ENCODE data around the gene ITPR1. TPM values are rescaled to one million over a fixed set of nuclear protein-coding genes. Genes with fewer than 3 reads are reported as not detected.

Gene ITPR1
- total and polyA plus RNA-seq, 2 of the 4 experiments (the other 2 are of a cell fraction) = 1.8 to 5.7 TPM

GRCh38 chr3:4818986-4819693 lies 326.0 kb downstream of the ITPR1 start:
- intact Hi-C loops (cut with micrococcal nuclease) (no loop called here), dilution Hi-C loops (cut with HindIII; ENCODE audit: low sequenced_read_pairs, unreplicated experiment) (no loop called here), in situ Hi-C loops (cut with MboI; ENCODE audit: low sequenced_read_pairs) (no loop called here)
- no peak overlapping the region for H3K4me3 ChIP-seq (ENCODE audit: insufficient read depth, low read depth, low read length)
- H3K36me3 ChIP-seq (ENCODE audit: control insufficient read depth, insufficient read depth, low read length) = peaks cover 6% of the 10 kb centered on the region; the same call in 1 of the 2 replicates
- no peak overlapping the region for H2BK5ac ChIP-seq (ENCODE audit: low read depth, low read length, poor library complexity, severe bottlenecking)
- WGBS, 2 experiments (ENCODE audit: extremely low coverage in 2 of 2, insufficient read length in 1 of 2) = 94% methylated on average over 3 of the region's 12 CpGs; no CpG with 5 or more reads in 1 of the 2 experiments
- no peak overlapping the region for H4K91ac ChIP-seq (ENCODE audit: insufficient read depth, low read depth, low read length)
- no peaks in the 10 kb centered on the region; the same call in 1 of the 2 replicates for H3K9me1 ChIP-seq (ENCODE audit: insufficient read depth, low read length)
- H2BK120ac ChIP-seq (ENCODE audit: low read depth, low read length) = no peak overlapping the region
- no peak overlapping the region for H3K23ac ChIP-seq (ENCODE audit: low read depth, low read length)
- H3K14ac ChIP-seq (replicated peaks; ENCODE audit: low read depth, low read length) = no peak overlapping the region
- no peak overlapping the region for H3K4me2 ChIP-seq (ENCODE audit: low read depth, low read length)
- H2AK5ac ChIP-seq (ENCODE audit: low read depth, low read length) = no peak overlapping the region
- DNase-seq (no peak), ATAC-seq (ENCODE audit: low read depth) (no peak)
- no peaks in the 10 kb centered on the region; the same call in none of the 2 replicates for H3K9me3 ChIP-seq (ENCODE audit: control insufficient read depth, insufficient read depth, low read length)
- ChIA-PET POLR2A (ENCODE audit: unreplicated experiment) (no interaction called here), CTCF (no interaction called here)
- BruUV-seq (replicated peaks) = no TSS peak
- H2AFZ ChIP-seq (replicated peaks; ENCODE audit: low read length, poor library complexity) = no peak overlapping the region
- no peaks in the 10 kb centered on the region for H3K4me1 ChIP-seq (ENCODE audit: control insufficient read depth, insufficient read depth, low read length)
- H2AK9ac ChIP-seq (replicated peaks; ENCODE audit: low read depth, low read length, poor library complexity) = no peak overlapping the region
- H4K8ac ChIP-seq (ENCODE audit: low read depth in 2 of 2, low read length in 2 of 2) = no peak overlapping the region
- no peak overlapping the region for H3K18ac ChIP-seq (ENCODE audit: low read depth, low read length)
- H3K4ac ChIP-seq (ENCODE audit: low read depth, low read length) = no peak overlapping the region
- H2BK15ac ChIP-seq (ENCODE audit: low read depth, low read length) = no peak overlapping the region
- H3K27ac ChIP-seq (ENCODE audit: insufficient read depth, low read length) = no peak overlapping the region
- H2BK20ac ChIP-seq (ENCODE audit: low read depth, low read length) = no peak overlapping the region
- H3K9ac ChIP-seq (ENCODE audit: low read depth, low read length) = no peak overlapping the region
- no peaks in the 10 kb centered on the region for H3K27me3 ChIP-seq (ENCODE audit: control insufficient read depth, insufficient read depth, low read length)
- H3K79me1 ChIP-seq (ENCODE audit: low read depth in 1 of 2, low read length in 2 of 2) = no peaks in the 10 kb centered on the region
- H4K20me1 ChIP-seq (ENCODE audit: insufficient read depth, low read length) = no peaks in the 10 kb centered on the region
- no peak for TF ChIP-seq USF2 (IDR thresholded peaks at IDR 0.05; ENCODE audit: low read depth, low read length)
- no peak overlapping the region for H3K56ac ChIP-seq (ENCODE audit: extremely low read depth, insufficient read depth, low read length)
- H4K5ac ChIP-seq (ENCODE audit: low read depth, low read length) = no peak overlapping the region
